ENCODE results near the gene RECK.
"Not testable (repeated sequence)": the region's sequence is repeated elsewhere in the genome, so short reads cannot be mapped to it uniquely, and the experiment has no call there.

Gene RECK

GRCh38 chr9:36125062-36125855 lies 88.5 kb downstream of the RECK start:
- ChIA-PET CTCF (no interaction called here), POLR2A (no interaction called here)
- TF ChIP-seq TARDBP (IDR thresholded peaks at IDR 0.05) (no peak), SP1 (IDR thresholded peaks at IDR 0.05) (no peak), HDGF (IDR thresholded peaks at IDR 0.05; ENCODE audit: borderline replicate concordance) (no peak)
- no peak for DNase-seq (ENCODE audit: extremely low spot score)

- CTCF ChIA-PET: no interaction called here
- no peak for DNase-seq (ENCODE audit: extremely low spot score)
- TF ChIP-seq BHLHE40 (IDR thresholded peaks at IDR 0.05; ENCODE audit: borderline replicate concordance): no peak
- TF ChIP-seq NFRKB (IDR thresholded peaks at IDR 0.05): no peak
- TF ChIP-seq FOXA1 (IDR thresholded peaks at IDR 0.05): no peak
- TF ChIP-seq SUZ12 (IDR thresholded peaks at IDR 0.05): no peak
- no peak for TF ChIP-seq HDGF (IDR thresholded peaks at IDR 0.05; ENCODE audit: borderline replicate concordance)
- no peak for TF ChIP-seq FOXM1 (IDR thresholded peaks at IDR 0.05; ENCODE audit: borderline replicate concordance)
- no peak for TF ChIP-seq TARDBP (IDR thresholded peaks at IDR 0.05)
- no peak for TF ChIP-seq LEF1 (IDR thresholded peaks at IDR 0.05; ENCODE audit: borderline replicate concordance)
- TF ChIP-seq SP1 (IDR thresholded peaks at IDR 0.05): no peak
- no peak for TF ChIP-seq FOXK2 (IDR thresholded peaks at IDR 0.05)
- no peak for TF ChIP-seq ZNF384 (IDR thresholded peaks at IDR 0.05)
- POLR2A ChIA-PET: no interaction called here
Measured at GRCh38 chr9:36126016-36126730, 89.5 kb downstream of the RECK start.

- CTCF ChIA-PET: interaction anchor here (0.5 kb wide), 1 partner anchor 13 kb away, joined by 4 read pairs; no protein-coding TSS in a partner anchor
- TF ChIP-seq SP1 (IDR thresholded peaks at IDR 0.05) (no peak), TARDBP (IDR thresholded peaks at IDR 0.05) (no peak), SUZ12 (IDR thresholded peaks at IDR 0.05) (no peak), CTBP1 (IDR thresholded peaks at IDR 0.05; ENCODE audit: borderline replicate concordance) (no peak), ZNF384 (IDR thresholded peaks at IDR 0.05) (no peak), FOXA1 (IDR thresholded peaks at IDR 0.05) (no peak), LEF1 (IDR thresholded peaks at IDR 0.05; ENCODE audit: borderline replicate concordance) (no peak), PKNOX1 (IDR thresholded peaks at IDR 0.05) (no peak), FOXM1 (IDR thresholded peaks at IDR 0.05; ENCODE audit: borderline replicate concordance) (no peak), L3MBTL2 (conservative IDR thresholded peaks at IDR 0.05) (no peak), ARNT (IDR thresholded peaks at IDR 0.05) (no peak), ELF4 (IDR thresholded peaks at IDR 0.05) (no peak), NFRKB (IDR thresholded peaks at IDR 0.05) (no peak)
Measured at GRCh38 chr9:36127652-36128244, 91.0 kb downstream of the RECK start.

GRCh38 chr9:36128349-36128748 lies 91.6 kb downstream of the RECK start:
- no peak for DNase-seq (ENCODE audit: extremely low spot score)
- TF ChIP-seq HDGF (IDR thresholded peaks at IDR 0.05; ENCODE audit: borderline replicate concordance) (no peak), FOXK2 (IDR thresholded peaks at IDR 0.05) (no peak), ZNF384 (IDR thresholded peaks at IDR 0.05) (no peak), NFRKB (IDR thresholded peaks at IDR 0.05) (no peak), PKNOX1 (IDR thresholded peaks at IDR 0.05) (no peak), BHLHE40 (IDR thresholded peaks at IDR 0.05; ENCODE audit: borderline replicate concordance) (no peak), FOXA1 (IDR thresholded peaks at IDR 0.05) (no peak), ARNT (IDR thresholded peaks at IDR 0.05) (no peak), L3MBTL2 (conservative IDR thresholded peaks at IDR 0.05) (no peak), FOXM1 (IDR thresholded peaks at IDR 0.05; ENCODE audit: borderline replicate concordance) (no peak), SUZ12 (IDR thresholded peaks at IDR 0.05) (no peak), LEF1 (IDR thresholded peaks at IDR 0.05; ENCODE audit: borderline replicate concordance) (no peak)
- POLR2A ChIA-PET: no interaction called here
- CTCF ChIA-PET: no interaction called here

More at GRCh38 chr9:36127652-36128244, 91.0 kb downstream of the RECK start:
- DNase-seq (ENCODE audit: extremely low spot score): no peak
- POLR2A ChIA-PET: no interaction called here

- no peak for TF ChIP-seq PKNOX1 (IDR thresholded peaks at IDR 0.05)
- no peak for TF ChIP-seq LEF1 (IDR thresholded peaks at IDR 0.05; ENCODE audit: borderline replicate concordance)
- TF ChIP-seq FOXM1 (IDR thresholded peaks at IDR 0.05; ENCODE audit: borderline replicate concordance): no peak
- TF ChIP-seq NFRKB (IDR thresholded peaks at IDR 0.05): no peak
- no peak for TF ChIP-seq SUZ12 (IDR thresholded peaks at IDR 0.05)
- no peak for TF ChIP-seq SP1 (IDR thresholded peaks at IDR 0.05)
- TF ChIP-seq FOXA1 (IDR thresholded peaks at IDR 0.05): no peak
- TF ChIP-seq HDGF (IDR thresholded peaks at IDR 0.05; ENCODE audit: borderline replicate concordance): no peak
- TF ChIP-seq BHLHE40 (IDR thresholded peaks at IDR 0.05; ENCODE audit: borderline replicate concordance): no peak
- TF ChIP-seq ARNT (IDR thresholded peaks at IDR 0.05): no peak
- TF ChIP-seq TARDBP (IDR thresholded peaks at IDR 0.05): no peak
- no peak for TF ChIP-seq ZNF384 (IDR thresholded peaks at IDR 0.05)
- TF ChIP-seq CTBP1 (IDR thresholded peaks at IDR 0.05; ENCODE audit: borderline replicate concordance): no peak
- TF ChIP-seq L3MBTL2 (conservative IDR thresholded peaks at IDR 0.05): no peak
- no peak for TF ChIP-seq ELF4 (IDR thresholded peaks at IDR 0.05)
- TF ChIP-seq FOXK2 (IDR thresholded peaks at IDR 0.05): no peak
- POLR2A ChIA-PET: no interaction called here
- CTCF ChIA-PET: no interaction called here
- no peak for DNase-seq (ENCODE audit: extremely low spot score)
Measured at GRCh38 chr9:36129139-36129538, 92.4 kb downstream of the RECK start.

- DNase-seq (ENCODE audit: extremely low spot score); POLR2A ChIA-PET; CTCF ChIA-PET: not testable (repeated sequence)
Measured at GRCh38 chr9:36131666-36132065, 95.0 kb downstream of the RECK start.

All from HEK293T (cell line).